Stimulated activated naive CD8-positive, alpha-beta T cell treated with anti-CD3 and anti-CD28 coated beads, Interleukin-15, Interleukin-2, amounts not matched to agents 100 ng/mL and 50 ng/mL, for 24 hours (primary cell): Measurements from ENCODE around the gene SWSAP1.

Experiments used
- H3K27ac Mint-ChIP-seq: one replicate; pipeline ENCODE4 v1.8.0; 2021; ENCODE audit warnings: mild to moderate bottlenecking, mixed read lengths
- H3K27me3 Mint-ChIP-seq: one replicate; pipeline ENCODE4 v1.8.0; 2021; ENCODE audit warnings: mixed read lengths
- H3K36me3 Mint-ChIP-seq: one replicate; pipeline ENCODE4 v1.8.0; 2021; ENCODE audit warnings: low read depth, mixed read lengths
- H3K4me1 Mint-ChIP-seq: one replicate; pipeline ENCODE4 v1.8.0; 2021; ENCODE audit warnings: low read depth, mixed read lengths
- H3K4me3 Mint-ChIP-seq: one replicate; pipeline ENCODE4 v1.8.0; 2021; ENCODE audit warnings: mild to moderate bottlenecking, mixed read lengths
- H3K9me3 Mint-ChIP-seq: one replicate; pipeline ENCODE4 v1.8.0; 2021; ENCODE audit warnings: mixed read lengths

Gene SWSAP1

GRCh38 chr19:11423791-11424181, 49.3 kb downstream of the SWSAP1 start:
- no peak overlapping the region for H3K4me3 Mint-ChIP-seq
- no peaks in the 10 kb centered on the region for H3K36me3 Mint-ChIP-seq
- no peaks in the 10 kb centered on the region for H3K9me3 Mint-ChIP-seq
- H3K27ac Mint-ChIP-seq, result no peak overlapping the region
- peaks cover 45% of the 10 kb centered on the region for H3K27me3 Mint-ChIP-seq
- H3K4me1 Mint-ChIP-seq, result peaks cover 37% of the 10 kb centered on the region
